Adipocyte (in vitro differentiated cells): ENCODE results near the gene INPPL1.

Experiments used
- DNase-seq: peaks from one replicate; pipeline ENCODE4 v3.0.0-alpha.2; 2015; ENCODE audit warnings: low read depth
- H3K27me3 ChIP-seq: replicated peaks from 2 replicates; pipeline ENCODE4 v1.7.0; 2013; ENCODE audit warnings: mild to moderate bottlenecking, low read length, moderate library complexity; ENCODE audit not compliant: control insufficient read depth, insufficient read depth
- H3K36me3 ChIP-seq: 2 replicates; pipeline ENCODE4 v1.7.0; 2013; ENCODE audit warnings: low read length, mild to moderate bottlenecking, moderate library complexity; ENCODE audit not compliant: control insufficient read depth, insufficient read depth, severe bottlenecking
- H3K4me1 ChIP-seq: 2 replicates; pipeline ENCODE4 v1.7.0; 2013; ENCODE audit warnings: mild to moderate bottlenecking, low read length, moderate library complexity; ENCODE audit not compliant: control insufficient read depth, insufficient read depth
- H3K4me3 ChIP-seq: 2 replicates; pipeline ENCODE4 v1.7.0; 2013; ENCODE audit warnings: mild to moderate bottlenecking, low read length, moderate library complexity
- H3K9ac ChIP-seq: 2 replicates; pipeline ENCODE4 v1.7.0; 2013; ENCODE audit warnings: mild to moderate bottlenecking, low read length, moderate library complexity
- H3K9me3 ChIP-seq: 2 replicates; pipeline ENCODE4 v1.7.0; 2013; ENCODE audit warnings: mild to moderate bottlenecking, low read length, moderate library complexity; ENCODE audit not compliant: control insufficient read depth

INPPL1 gene

DNA sequence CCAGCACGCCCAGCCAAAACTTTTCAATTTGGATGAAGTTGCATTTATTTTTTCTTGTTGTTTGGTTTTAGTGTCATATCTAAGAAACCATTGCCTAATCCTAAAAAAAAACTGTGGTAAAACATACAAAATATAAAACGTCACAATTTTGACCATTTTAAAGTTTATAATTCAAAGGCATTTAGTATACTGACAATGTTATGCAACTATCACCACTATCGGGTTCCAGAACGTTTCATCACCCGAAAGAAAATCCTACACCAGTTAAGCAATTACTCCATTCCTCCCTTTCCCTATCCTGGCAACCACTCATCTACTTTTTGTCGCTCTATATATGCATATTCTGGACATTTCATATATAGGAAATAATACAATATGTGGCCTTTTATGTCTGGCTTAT, 49.9 kb downstream of the INPPL1 start:
- H3K9me3 ChIP-seq, result no peaks in the 10 kb centered on the region
- no peaks in the 10 kb centered on the region for H3K27me3 ChIP-seq

DNA sequence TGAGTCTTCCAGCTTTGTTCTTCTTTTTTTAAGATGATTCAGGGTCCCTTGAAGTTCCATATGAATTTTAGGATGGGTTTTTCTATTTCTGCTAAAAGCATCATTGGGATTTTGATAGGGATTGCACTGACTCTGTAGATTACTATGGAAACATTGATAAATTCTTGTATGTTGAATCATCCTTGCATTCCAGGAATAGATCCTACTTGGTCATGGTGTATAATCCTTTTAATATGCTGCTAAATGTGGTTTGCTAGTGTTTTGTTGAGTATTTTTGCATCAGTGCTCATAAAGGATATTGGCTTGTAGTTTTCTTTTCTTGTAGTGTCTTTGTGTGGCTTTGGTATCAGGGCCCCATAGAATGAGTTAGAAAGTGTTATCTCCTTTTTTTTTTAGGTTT, 54.3 kb downstream of the INPPL1 start:
- H3K4me3 ChIP-seq, result peak overlapping the region; percentile 40
- peak; percentile 30 for DNase-seq
- H3K36me3 ChIP-seq, result no peaks in the 10 kb centered on the region
- no peaks in the 10 kb centered on the region for H3K9me3 ChIP-seq
- H3K27me3 ChIP-seq, result peaks cover 6% of the 10 kb centered on the region
- peaks cover 13% of the 10 kb centered on the region for H3K4me1 ChIP-seq
- H3K9ac ChIP-seq, result no peak overlapping the region

More for the DNA sequence above, 49.9 kb downstream of the INPPL1 start:
- DNase-seq, result peak; percentile 57
- H3K9ac ChIP-seq, result no peak overlapping the region
- H3K4me3 ChIP-seq, result no peak overlapping the region
- H3K4me1 ChIP-seq, result peaks cover 19% of the 10 kb centered on the region
- no peaks in the 10 kb centered on the region for H3K36me3 ChIP-seq

DNA sequence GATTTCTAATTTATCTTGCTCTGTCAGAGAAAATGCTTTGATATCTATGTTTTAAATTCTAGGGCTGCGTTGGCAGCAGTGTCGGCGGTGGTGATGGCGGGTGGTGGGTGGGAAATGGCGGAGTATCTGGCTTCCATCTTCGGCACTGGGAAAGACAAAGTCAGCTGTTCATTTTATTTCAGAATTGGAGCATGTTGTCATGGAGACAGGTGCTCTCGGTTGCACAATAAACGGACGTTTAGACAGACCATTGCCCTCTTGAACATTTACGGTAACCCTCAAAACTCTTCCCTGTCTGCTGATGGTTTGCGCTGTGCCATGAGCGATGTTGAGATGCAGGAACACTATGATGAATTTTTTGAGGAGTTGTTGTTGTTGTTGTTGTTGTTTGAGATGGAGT, 55.5 kb downstream of the INPPL1 start:
- Histone ChIP-seq H3K4me3 (no peak overlapping the region), H3K27me3 (peaks cover 6% of the 10 kb centered on the region), H3K9me3 (no peaks in the 10 kb centered on the region), H3K4me1 (peaks cover 13% of the 10 kb centered on the region), H3K36me3 (no peaks in the 10 kb centered on the region), H3K9ac (no peak overlapping the region)
- DNase-seq, result no peak

DNA sequence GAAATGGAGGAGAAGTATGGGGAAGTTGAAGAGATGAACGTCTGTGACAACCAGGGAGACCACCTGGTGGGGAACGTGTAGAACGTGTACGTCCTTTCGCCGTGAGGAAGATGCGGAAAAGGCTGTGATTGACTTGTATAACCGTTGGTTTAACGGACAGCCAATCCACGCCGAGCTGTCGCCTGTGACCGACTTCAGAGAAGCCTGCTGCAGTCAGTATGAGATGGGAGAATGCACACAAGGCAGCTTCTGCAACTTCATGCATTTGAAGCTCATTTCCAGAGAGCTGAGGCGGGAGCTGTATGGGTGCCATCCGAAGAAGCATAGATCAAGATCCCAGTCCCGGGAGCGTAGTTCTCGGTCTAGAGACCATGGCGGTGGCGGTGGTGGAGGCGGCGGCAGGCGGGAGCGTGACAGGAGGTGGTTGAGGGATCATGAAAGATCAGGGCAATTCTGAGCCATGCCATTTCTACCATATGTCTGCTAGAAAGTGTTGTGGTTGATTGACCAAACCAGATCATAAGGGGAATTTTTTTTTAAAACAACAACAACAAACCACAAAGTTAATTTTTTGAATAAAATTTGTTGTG, 56.3 kb downstream of the INPPL1 start:
- Histone ChIP-seq H3K4me1 (peaks cover 13% of the 10 kb centered on the region), H3K36me3 (no peaks in the 10 kb centered on the region), H3K9ac (no peak overlapping the region), H3K27me3 (peaks cover 6% of the 10 kb centered on the region), H3K9me3 (no peaks in the 10 kb centered on the region), H3K4me3 (no peak overlapping the region)
- DNase-seq, result no peak

DNA sequence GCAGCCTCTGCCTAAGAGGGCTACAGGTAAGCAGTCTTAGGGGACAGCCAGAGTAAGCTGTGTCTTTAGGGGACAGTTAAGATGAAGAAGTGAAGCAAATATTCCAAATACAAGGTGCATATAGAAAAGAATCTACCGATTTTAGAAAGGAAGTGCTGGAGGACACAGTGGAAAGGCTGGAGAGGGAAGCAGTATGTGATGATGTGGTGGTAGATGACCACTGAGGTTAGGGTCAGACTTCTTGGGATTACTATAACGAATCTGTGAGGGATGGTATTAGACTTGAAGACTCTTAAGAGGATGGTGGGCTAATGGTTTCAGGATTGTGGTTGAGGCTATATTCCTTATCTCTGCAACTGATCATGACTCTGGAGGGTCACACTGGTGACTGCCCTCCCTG, 59.4 kb downstream of the INPPL1 start:
- Histone ChIP-seq H3K4me1 (peaks cover 8% of the 10 kb centered on the region), H3K9me3 (no peaks in the 10 kb centered on the region), H3K9ac (no peak overlapping the region), H3K36me3 (no peaks in the 10 kb centered on the region), H3K27me3 (peaks cover 6% of the 10 kb centered on the region), H3K4me3 (no peak overlapping the region)
- no peak for DNase-seq

DNA sequence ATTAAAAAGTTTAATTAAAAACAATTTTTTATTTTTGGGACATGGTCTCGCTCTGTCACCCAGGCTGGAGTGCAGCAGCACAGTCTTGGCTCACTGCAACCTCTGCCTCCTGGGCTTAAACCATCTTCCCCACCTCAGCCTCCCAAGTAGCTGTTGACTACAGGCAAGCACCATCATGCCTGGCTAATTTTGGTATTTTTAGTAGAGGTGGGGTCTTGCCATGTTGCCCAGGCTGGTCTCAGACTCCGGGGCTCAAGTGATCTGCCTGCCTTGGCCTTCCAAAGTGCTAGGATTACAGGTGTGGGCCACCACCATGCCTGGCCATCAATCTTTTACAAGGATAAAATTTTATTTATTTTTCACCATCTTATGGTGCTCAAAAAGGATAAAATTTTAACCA, 62.7 kb downstream of the INPPL1 start:
- Histone ChIP-seq H3K4me1 (no peaks in the 10 kb centered on the region), H3K9me3 (no peaks in the 10 kb centered on the region), H3K4me3 (no peak overlapping the region), H3K27me3 (peaks cover 6% of the 10 kb centered on the region), H3K9ac (no peak overlapping the region), H3K36me3 (no peaks in the 10 kb centered on the region)
- no peak for DNase-seq
